Measurements from ENCODE around the gene DNAH12. TPM values are rescaled to one million over a fixed set of nuclear protein-coding genes. Genes with fewer than 3 reads are reported as not detected.

Gene DNAH12
- total RNA-seq, 1 donor from 2014 or later: not detected

DNA sequence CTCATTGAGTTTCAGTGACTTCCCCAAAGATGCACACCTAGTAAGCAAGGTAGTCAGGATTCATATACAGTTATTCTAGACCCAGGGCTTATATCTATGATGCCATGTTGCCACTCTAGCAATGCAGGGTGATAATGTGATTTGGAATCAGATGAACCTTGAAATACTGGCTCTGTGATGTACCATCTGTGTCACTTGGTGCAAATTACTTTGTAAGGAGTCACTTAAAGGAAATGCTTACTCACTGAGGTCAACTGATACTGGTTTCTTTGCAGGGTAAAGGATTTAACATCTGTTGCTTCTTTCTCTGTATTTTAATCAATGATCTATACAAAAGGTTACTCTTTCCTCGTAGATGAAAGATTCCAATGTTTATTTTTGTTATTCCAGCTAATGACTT, 262.4 kb downstream of the DNAH12 start:
- ATAC-seq: no peak
- DNase-seq (ENCODE audit: missing footprints): no peak
- intact Hi-C loops (cut with DNase I): no loop called here

- DNase-seq (ENCODE audit: missing footprints) (no peak), ATAC-seq (no peak)
- intact Hi-C loops (cut with DNase I): no loop called here
Observed at GRCh38 chr3:57279685-57280084, 264.5 kb downstream of the DNAH12 start.

DNA sequence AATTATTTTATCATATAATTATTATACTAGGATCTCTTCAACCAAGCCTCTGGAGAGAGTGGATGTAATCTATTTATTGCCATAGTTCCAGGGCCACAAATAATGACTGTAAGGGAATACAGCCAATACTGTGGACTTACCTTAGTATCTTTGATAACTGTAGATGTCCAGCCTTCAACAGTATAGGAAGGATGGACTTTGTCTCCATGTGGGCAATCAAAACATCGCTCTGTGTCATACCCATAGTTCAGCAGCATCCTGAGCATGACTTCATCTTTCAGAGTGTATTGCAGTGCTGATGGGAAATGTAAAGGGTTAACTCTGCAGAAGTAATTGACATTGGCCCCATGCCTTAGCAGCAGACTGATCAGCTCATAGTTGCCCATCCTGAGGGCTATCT, 265.9 kb downstream of the DNAH12 start:
- ATAC-seq (no peak), DNase-seq (ENCODE audit: missing footprints) (no peak)
- intact Hi-C loops (cut with DNase I): no loop called here

DNA sequence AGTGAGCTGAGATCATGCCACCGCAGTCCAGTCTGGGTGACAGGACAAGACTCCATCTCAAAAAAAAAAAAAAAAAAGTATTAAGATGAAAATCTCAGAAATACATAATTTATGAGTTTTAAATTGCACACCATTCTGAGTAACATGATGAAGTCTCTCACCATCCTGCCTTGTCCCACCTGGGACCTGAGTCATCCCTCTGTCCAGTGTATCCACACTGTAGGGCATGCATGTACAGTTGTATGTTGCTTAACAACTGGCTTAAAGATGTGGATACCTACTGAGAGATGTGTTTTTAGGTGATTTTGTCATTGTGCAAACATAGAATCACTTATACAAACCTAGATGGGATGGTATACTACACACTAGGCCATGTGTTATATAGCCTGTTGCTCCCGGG, 268.8 kb downstream of the DNAH12 start:
- intact Hi-C loops (cut with DNase I): no loop called here
- ATAC-seq: no peak
- DNase-seq (ENCODE audit: missing footprints): no peak

GRCh38 chr3:57274845-57275244, 269.3 kb downstream of the DNAH12 start:
- intact Hi-C loops (cut with DNase I): no loop called here
- ATAC-seq: no peak
- no peak for DNase-seq (ENCODE audit: missing footprints)

DNA sequence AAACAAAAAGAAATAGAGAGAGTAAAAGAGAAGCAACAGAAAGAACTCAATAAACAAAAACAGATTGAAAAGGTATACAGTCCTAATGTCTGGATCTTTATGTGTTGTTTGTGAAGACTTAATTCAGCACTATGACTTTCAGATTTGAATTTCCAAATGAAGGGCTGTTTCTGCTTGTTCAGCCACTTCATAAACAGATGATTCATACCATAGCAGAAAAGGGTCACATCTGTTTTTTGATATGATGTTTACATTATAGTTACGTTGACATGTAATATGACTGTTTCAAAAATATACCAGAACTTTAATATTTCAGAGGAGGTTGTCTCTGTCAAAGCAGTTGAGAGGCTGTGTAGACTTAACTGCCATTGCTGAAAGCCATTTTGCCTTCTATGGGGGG, 275.7 kb downstream of the DNAH12 start:
- intact Hi-C loops (cut with DNase I): no loop called here
- DNase-seq (ENCODE audit: missing footprints): no peak
- no peak for ATAC-seq

GRCh38 chr3:57261929-57262328, 282.2 kb downstream of the DNAH12 start:
- ATAC-seq (no peak), DNase-seq (ENCODE audit: missing footprints) (no peak)
- intact Hi-C loops (cut with DNase I): no loop called here

DNA sequence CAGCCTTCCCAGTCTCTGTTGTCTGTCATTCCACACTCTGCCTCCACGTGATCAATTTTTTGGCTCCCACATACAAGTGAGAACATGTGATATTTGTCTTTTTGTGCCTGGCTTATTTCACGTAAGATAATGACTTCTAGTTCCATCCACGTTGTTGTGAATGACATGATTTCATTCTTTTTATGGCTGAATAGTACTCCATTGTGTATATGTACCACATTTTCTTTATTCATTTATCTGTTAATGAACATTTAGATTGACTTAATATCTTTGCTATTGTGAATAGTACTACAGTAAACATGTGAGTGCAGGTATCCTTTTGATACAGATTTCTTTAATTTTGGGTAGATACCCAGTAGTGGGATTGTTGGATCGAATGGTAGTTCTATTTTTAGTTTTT, 283.0 kb downstream of the DNAH12 start:
- ATAC-seq: no peak
- intact Hi-C loops (cut with DNase I): no loop called here
- no peak for DNase-seq (ENCODE audit: missing footprints)

GRCh38 chr3:57257678-57258077, 286.5 kb downstream of the DNAH12 start:
- no peak for DNase-seq (ENCODE audit: missing footprints)
- intact Hi-C loops (cut with DNase I): no loop called here
- ATAC-seq: no peak

DNA sequence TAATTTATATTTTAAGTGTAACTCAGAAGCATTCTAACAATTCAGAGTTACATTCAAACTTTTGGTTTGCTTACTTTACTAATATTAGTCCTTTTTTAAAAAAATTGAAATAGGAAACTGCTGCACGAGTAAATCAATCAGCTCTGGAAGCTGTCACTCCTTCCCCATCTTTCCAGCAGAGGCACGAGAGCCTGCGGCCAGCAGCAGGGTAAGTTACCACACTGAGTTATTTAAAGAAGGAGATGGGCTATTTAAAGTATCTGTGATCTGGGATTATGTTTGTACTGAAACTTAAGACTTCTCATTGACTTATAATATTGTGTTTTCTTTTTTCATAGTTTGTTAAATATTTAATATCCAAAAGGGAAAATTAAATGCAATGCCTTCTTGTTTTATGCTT, 287.3 kb downstream of the DNAH12 start:
- intact Hi-C loops (cut with DNase I): no loop called here
- no peak for ATAC-seq
- DNase-seq (ENCODE audit: missing footprints): no peak

- ATAC-seq (peak; percentile 66), DNase-seq (ENCODE audit: missing footprints) (no peak)
- intact Hi-C loops (cut with DNase I): no loop called here
Observed at GRCh38 chr3:57252404-57252803, 291.7 kb downstream of the DNAH12 start.

DNA sequence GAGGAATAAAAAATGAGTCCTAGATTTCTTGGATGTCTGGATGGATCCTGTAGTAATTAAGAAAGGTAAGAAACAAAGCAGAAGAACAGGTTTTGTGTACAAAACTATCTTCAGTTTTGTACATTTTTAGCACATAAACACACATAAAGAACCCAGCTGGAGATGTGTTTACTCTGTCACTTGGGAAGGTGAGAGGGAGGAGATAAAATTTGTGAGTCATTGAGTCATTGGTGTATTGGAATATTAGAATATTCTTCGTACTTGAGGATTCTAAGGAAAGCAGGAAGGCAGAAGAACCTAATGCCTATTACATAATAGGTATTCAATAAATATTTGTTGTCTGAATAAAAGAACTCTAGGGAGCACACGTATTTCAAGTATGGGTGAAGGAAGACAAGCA, 299.2 kb downstream of the DNAH12 start:
- ATAC-seq: no peak
- intact Hi-C loops (cut with DNase I): no loop called here
- no peak for DNase-seq (ENCODE audit: missing footprints)

Other genes with a start within 250 kb of the DNAH12 start
- gene PDE12, start 11.9 kb upstream of the DNAH12 start, total RNA-seq: 10.3 TPM
- gene ARF4, start 53.0 kb upstream of the DNAH12 start, total RNA-seq: 66.4 TPM
- 13.3 TPM for gene DENND6A, start 148.7 kb upstream of the DNAH12 start, total RNA-seq
- gene SLMAP, start 212.0 kb upstream of the DNAH12 start, total RNA-seq: 294 TPM